GM19193 (cell line): ENCODE data around the gene TSEN34.

Experiments
- POLR2A ChIP-seq: IDR thresholded peaks from 4 replicates; pipeline ENCODE4 v1.6.1; 2011; ENCODE audit not compliant: insufficient read depth, insufficient read length; ENCODE audit errors: extremely low read depth

TSEN34 gene

DNA sequence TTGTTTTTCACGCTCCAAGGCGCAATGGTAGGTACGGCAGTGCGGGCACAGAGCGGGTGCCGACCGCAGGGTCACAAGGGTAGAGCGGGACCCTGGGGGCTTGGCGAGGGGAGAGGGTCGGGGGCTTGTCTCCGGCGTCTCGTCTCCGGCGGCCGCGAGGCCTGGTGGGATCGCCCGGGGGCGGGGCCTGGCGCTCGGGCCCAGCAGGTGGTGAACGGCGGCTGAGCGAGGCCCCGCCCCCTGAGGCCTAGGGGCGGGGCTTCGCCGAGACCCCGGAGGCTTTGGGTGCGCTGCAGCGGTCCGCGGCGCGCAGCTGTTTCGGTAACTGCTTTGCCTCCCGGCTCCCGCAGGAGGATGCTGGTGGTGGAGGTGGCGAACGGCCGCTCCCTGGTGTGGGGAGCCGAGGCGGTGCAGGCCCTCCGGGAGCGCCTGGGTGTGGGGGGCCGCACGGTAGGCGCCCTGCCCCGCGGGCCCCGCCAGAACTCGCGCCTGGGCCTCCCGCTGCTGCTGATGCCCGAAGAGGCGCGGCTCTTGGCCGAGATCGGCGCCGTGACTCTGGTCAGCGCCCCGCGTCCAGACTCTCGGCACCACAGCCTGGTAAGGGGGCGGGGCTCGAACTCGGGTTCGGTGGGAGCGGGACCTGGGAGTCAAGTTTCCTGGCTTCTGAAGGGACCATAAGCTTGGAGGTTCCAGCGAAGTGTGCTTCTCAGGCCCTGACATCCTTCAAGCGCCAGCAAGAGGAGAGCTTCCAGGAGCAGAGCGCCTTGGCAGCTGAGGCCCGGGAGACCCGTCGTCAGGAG, at the start of gene TSEN34:
TSEN34 (plus strand) TSS at position 298 of the 800 bp plus-strand sequence; CDS start at position 355, 57 bp downstream.
- TF ChIP-seq POLR2A, result peak; percentile 77

DNA sequence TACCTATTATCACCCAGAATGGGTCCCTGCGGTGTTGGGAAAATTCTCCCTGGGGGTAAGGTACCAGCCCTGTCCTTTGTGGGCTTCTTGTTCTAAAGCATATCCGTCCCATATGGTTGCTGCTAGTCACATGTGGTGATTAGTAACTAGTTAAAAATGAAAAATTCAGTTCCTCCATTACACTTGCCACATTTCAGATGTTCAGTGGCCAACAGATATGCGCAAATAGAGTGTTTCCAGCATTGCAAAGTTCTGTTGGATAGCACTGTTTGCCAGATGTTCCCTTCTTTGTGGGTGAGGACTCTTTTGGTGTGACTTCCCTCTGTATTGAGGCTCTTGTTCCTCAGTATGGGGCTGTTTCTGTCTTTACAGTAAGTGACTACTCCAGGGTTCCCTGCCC, 49.8 kb upstream of the TSEN34 start:
- no peak for TF ChIP-seq POLR2A

- TF ChIP-seq POLR2A, result no peak
Measured at GRCh38 chr19:54142166-54142780, 48.8 kb upstream of the TSEN34 start.

- no peak for TF ChIP-seq POLR2A
Measured at GRCh38 chr19:54145541-54146158, 45.5 kb upstream of the TSEN34 start.

- TF ChIP-seq POLR2A, result no peak
Measured at GRCh38 chr19:54147676-54148075, 43.4 kb upstream of the TSEN34 start.

GRCh38 chr19:54148158-54148557, 43.0 kb upstream of the TSEN34 start:
- no peak for TF ChIP-seq POLR2A

DNA sequence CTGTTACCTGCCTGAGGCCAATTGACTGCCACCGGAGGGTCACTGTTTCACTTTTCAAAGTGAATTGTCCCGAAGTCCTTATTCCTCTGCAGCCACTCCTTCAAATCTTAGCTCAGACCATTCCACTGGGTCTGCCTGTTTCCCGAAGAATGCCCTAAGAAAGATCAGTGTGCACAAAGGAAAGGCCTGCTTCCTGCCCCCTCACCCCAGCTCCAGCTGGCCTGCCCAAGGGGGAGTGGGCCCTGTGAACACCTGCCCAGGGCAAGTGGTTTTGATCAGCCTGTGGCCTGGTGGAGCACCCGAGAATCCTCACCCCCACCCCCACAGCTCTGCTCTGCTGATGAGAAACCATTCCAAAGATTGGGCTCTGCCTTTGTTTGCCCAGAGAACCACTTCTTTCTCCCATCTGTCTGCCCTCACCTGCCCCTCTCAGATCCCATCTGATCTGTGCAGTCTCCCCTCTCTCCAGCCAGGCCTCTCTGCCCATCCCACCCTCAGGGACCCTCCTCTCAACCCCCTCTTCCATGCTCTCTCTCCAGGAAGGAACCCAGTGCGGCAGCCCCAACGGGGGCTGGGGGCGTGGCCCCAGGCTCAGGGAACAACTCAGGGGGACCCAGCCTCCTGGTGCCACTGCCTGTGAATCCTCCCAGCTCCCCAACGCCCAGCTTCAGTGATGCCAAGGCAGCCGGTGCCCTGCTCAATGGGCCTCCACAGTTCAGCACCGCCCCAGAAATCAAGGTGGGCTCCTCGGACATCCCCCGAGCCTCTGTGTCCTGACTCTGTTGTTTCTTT, 41.9 kb upstream of the TSEN34 start:
- no peak for TF ChIP-seq POLR2A

DNA sequence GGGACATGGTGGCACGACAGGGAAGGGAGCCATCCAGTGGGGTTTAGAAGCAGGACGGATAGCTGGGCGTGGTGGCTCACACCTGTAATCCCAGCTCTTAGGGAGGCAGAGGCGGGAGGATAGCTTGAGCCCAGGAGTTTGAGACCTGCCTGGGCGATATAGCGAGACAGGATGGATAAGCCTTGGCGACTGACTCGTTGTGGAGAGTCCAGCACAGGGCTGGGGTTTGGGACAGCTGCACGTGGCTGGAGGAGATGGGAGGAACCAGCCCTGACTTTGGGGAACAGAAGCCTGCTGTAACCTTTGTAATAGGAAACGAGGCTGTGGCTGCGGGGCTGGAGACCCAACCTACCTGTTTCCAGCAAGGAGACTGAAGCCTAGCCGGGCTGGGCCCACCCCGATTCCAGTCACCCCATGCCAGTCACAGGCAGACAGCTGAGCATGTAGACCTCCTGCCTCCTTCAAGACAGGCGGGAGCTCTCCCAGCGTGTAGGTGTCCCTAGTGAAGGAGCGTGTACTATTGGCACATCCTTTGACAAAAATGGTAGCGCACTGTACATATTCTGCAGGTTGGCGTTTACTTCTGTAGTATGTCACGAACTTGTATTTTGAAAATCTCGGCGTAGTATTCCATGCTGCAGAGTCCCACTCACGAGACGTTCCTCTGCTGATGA, 39.6 kb upstream of the TSEN34 start:
- no peak for TF ChIP-seq POLR2A

GRCh38 chr19:54152267-54152666, 38.8 kb upstream of the TSEN34 start:
- no peak for TF ChIP-seq POLR2A

- no peak for TF ChIP-seq POLR2A
Measured at GRCh38 chr19:54152878-54153524, 38.1 kb upstream of the TSEN34 start.

GRCh38 chr19:54153731-54154326, 37.3 kb upstream of the TSEN34 start:
- TF ChIP-seq POLR2A, result no peak

DNA sequence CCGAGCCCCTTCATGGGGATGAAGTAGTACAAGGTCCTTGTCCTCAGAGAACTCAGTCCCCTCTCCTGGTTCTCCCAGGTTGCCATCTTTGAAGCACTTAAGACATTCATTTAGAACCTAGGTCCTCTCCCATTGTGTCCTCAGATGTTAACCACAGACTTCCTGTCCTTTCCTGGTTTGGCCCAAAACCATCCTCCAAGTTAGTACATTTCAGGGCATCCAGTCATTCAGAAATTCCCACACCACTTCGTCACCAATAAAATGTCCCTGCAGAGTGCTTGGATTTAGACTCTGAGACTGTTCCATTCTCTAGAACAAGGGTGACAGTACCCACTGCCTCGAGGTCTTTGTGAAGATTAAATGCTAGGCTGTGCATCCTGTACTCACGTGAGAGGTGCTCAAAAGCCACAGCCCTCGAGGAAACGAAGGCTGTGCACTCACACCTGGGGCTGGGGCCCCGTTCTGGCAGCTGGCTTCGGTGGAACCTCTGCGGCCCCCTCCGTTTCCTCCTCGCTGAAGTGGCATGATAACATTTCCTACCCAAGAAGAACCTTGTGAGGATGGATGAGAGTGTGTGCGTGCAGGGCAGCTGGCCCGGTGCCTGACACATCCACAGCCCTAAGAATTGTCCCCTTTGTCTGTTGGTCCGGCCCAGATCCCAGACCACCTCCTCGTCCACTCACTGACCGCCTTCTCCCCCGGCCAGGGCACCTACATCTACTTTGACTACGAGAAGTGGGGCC, 36.3 kb upstream of the TSEN34 start:
- no peak for TF ChIP-seq POLR2A

- TF ChIP-seq POLR2A, result peak; percentile 25
Measured at GRCh38 chr19:54155694-54156093, 35.4 kb upstream of the TSEN34 start.
